Kidney (tissue), 14 donors: ENCODE results near the gene POLD4. TPM values are rescaled to one million over a fixed set of nuclear protein-coding genes. Genes with fewer than 3 reads are reported as not detected.

Experiments used
- DNase-seq, 5 donors: peaks; one replicate each; pipeline ENCODE4 v3.0.0-alpha.2; 2013 to 2020
- FAIRE-seq: peaks from 2 replicates; lab custom pipeline; 2012; peaks lifted over from hg19 to GRCh38; lab: Jason Lieb, UNC
- H3K27ac ChIP-seq, 2 donors: one replicate each; pipeline ENCODE4 v1.7.0; 2013; ENCODE audit warnings: low read depth in 2 of 2, low read length in 2 of 2, inconsistent platforms in 1 of 2
- H3K27me3 ChIP-seq: one replicate; pipeline ENCODE4 v1.7.1; 2013; ENCODE audit warnings: low read length, inconsistent platforms; ENCODE audit not compliant: control insufficient read depth, insufficient read depth
- H3K36me3 ChIP-seq, 3 donors: one replicate each; pipeline versions ENCODE4 v1.7.0 to v1.7.1; 2013; ENCODE audit warnings: low read length in 3 of 3, control low read depth in 1 of 3, inconsistent platforms in 1 of 3; ENCODE audit not compliant: insufficient read depth in 3 of 3, control insufficient read depth in 2 of 3
- H3K4me1 ChIP-seq, 3 donors: one replicate each; pipeline versions ENCODE4 v1.7.0 to v1.7.1; 2013; ENCODE audit warnings: low read length in 3 of 3, inconsistent platforms in 1 of 3, low read depth in 1 of 3; ENCODE audit not compliant: control insufficient read depth in 2 of 3, insufficient read depth in 2 of 3
- H3K4me3 ChIP-seq, 3 donors: one replicate each; pipeline versions ENCODE4 v1.7.0 to v1.8.1; 2013; ENCODE audit warnings: low read length in 3 of 3, control low read depth in 1 of 3, inconsistent platforms in 1 of 3
- H3K9ac ChIP-seq, 3 donors: one replicate each; pipeline versions ENCODE4 v1.7.0 to v1.7.1; 2013; ENCODE audit warnings: low read length in 3 of 3, control low read depth in 1 of 3, inconsistent platforms in 1 of 3
- H3K9me3 ChIP-seq, 3 donors: one replicate each; pipeline versions ENCODE4 v1.7.0 to v1.7.1; 2013; ENCODE audit warnings: low read length in 3 of 3, control low read depth in 1 of 3, inconsistent platforms in 1 of 3; ENCODE audit not compliant: control insufficient read depth in 2 of 3, insufficient read depth in 1 of 3
- CTCF ChIP-seq: IDR thresholded peaks from 3 replicates; pipeline ENCODE4 v1.5.1; 2012; ENCODE audit warnings: mild to moderate bottlenecking, moderate library complexity, borderline replicate concordance; ENCODE audit not compliant: insufficient read depth; ENCODE audit errors: extremely low read depth
- intact Hi-C: fragments of 100-400 bp; cut with DNase I; formaldehyde crosslinking; loops from one replicate; pipeline ENCODE4 v1.11.1; 2022
- polyA plus RNA-seq: library from polyadenylated mRNA; stranded (reverse); fragments of 350-450 nt; fragmentation: Illumina TruSeq; extraction: RNeasy Lipid Tissue Mini Kit (QIAGEN cat#74804); gene quantifications from one replicate; pipeline ENCODE4 v1.2.3, GENCODE V29; 2014; ENCODE audit warnings: low read depth, low replicate concordance; ENCODE audit not compliant: insufficient read depth
- total RNA-seq: library from RNA; stranded (reverse); fragmentation: NEBNext Ultra II Directional; extraction: Animal tissue kit (Norgen Biotek cat#: 25700); gene quantifications from one replicate; pipeline ENCODE4 v1.2.1, GENCODE V29; 2021
- donor health status: control.
- donor health status: control.
- donor health status: control.
- donor health status: control.
- donor health status: control.
- donor health status: DM: yes; HTN: yes; CAD: no.
- donor health status: Normal renal cell carcinoma (clear cell type).

The POLD4 gene
- total and polyA plus RNA-seq, 2 donors from 2014 or later: 54.4 to 174 TPM

DNA sequence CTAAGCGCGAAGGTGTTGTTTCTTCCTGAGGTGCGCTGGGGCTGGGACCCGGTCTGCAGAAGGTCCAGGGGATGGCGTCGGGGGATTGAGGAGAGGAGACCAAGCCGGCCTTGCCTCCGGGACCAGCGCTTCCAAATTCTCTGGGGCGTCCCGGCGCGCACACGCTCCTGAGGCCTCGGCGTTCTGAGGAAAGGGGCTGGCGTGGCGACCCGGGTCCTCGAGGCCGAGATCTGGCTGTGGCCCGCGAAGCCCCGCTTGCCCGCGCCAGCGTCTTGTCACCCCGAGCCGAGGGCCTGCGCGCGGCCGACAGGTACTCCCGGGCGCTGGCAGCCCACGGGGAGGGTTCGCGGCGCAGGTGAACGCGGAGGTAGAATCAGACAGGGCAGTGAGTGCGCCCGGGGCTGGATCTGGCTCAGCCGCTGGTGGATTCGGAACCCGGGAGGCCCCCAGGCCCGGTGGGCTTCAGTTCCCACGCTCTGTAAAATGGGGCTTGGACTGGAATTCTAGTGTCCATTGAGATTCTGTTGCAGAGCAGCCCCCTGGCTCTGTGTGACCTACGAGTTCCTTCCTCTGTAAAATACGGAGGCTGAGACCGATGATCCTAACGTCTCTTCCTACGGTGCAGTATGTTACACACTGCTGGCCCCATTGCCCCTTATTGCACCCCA, 35.3 kb downstream of the POLD4 start:
- intact Hi-C loops: loop anchor here (5.0 kb wide), 1 partner anchor 51 kb away; the partner anchor contains the start of gene GRK2
- no peaks in the 10 kb centered on the region for H3K36me3 ChIP-seq
- peaks cover 0 to 3% (median 0%) of the 10 kb centered on the region in 3 donors for H3K4me1 ChIP-seq
- peak overlapping the region; percentile 85 to 91 (median 90) for H3K4me3 ChIP-seq
- H3K27me3 ChIP-seq: no peaks in the 10 kb centered on the region
- no peak for DNase-seq
- peak overlapping the region; percentile 76 to 87 (median 78) for H3K9ac ChIP-seq
- peak overlapping the region in 1 of 2 donors; percentile 91 for H3K27ac ChIP-seq
- TF ChIP-seq CTCF: no peak
- no peaks in the 10 kb centered on the region for H3K9me3 ChIP-seq
- FAIRE-seq: no peak

GRCh38 chr11:67317205-67317887, 36.0 kb downstream of the POLD4 start:
- DNase-seq: peak; percentile 98 to 99 (median 98)
- Histone ChIP-seq H3K27ac (peak overlapping the region; percentile 91 to 96), H3K9me3 (no peaks in the 10 kb centered on the region), H3K4me3 (peak overlapping the region; percentile 85 to 91 (median 90)), H3K4me1 (peaks cover 0 to 6% (median 0%) of the 10 kb centered on the region in 3 donors), H3K27me3 (no peaks in the 10 kb centered on the region), H3K36me3 (no peaks in the 10 kb centered on the region), H3K9ac (peak overlapping the region; percentile 68 to 87 (median 78))
- TF ChIP-seq CTCF: peak; percentile 95
- FAIRE-seq: no peak
- intact Hi-C loops: loop anchor here (5.0 kb wide), 1 partner anchor 50 kb away; the partner anchor contains the start of gene GRK2

- Histone ChIP-seq H3K9me3 (no peaks in the 10 kb centered on the region), H3K27ac (peak overlapping the region; percentile 91 to 96), H3K9ac (peak overlapping the region; percentile 68 to 87 (median 78)), H3K4me3 (peak overlapping the region; percentile 85 to 91 (median 90)), H3K27me3 (no peaks in the 10 kb centered on the region), H3K36me3 (no peaks in the 10 kb centered on the region), H3K4me1 (peaks cover 0 to 6% (median 0%) of the 10 kb centered on the region in 3 donors)
- no peak for TF ChIP-seq CTCF
- intact Hi-C loops: loop anchor here (5.0 kb wide), 1 partner anchor 50 kb away; the partner anchor contains the start of gene GRK2
- DNase-seq (no peak), FAIRE-seq (no peak)
Observed at GRCh38 chr11:67316882-67317204, 36.5 kb downstream of the POLD4 start.
